SK-N-MC (cell line): ENCODE results near the gene UBE2E2.

ENCODE experiments used
- DNase-seq: peaks from one replicate; pipeline ENCODE4 v3.0.0-alpha.2; 2011; ENCODE audit warnings: low read depth, low spot score
- H3K27ac ChIP-seq: fragments of 200-600 bp; sonication (generic); 2 replicates; pipeline ENCODE4 v1.5.1; 2016; ENCODE audit warnings: mixed run types
- H3K36me3 ChIP-seq: fragments of 200-600 bp; sonication (generic); 2 replicates; pipeline ENCODE4 v1.6.1; 2017; ENCODE audit warnings: antibody characterized with exemption, low read length, mixed read lengths; ENCODE audit not compliant: insufficient read depth
- H3K4me3 ChIP-seq: fragments of 200-600 bp; sonication (generic); 2 replicates; pipeline ENCODE4 v1.5.1; 2016
- H3K9ac ChIP-seq: fragments of 200-600 bp; sonication (generic); 2 replicates; pipeline ENCODE4 v1.8.0; 2017; ENCODE audit warnings: mixed run types, mixed read lengths; ENCODE audit not compliant: insufficient read length
- H3K9me3 ChIP-seq: fragments of 200-600 bp; sonication (generic); 2 replicates; pipeline ENCODE4 v1.6.1; 2017; ENCODE audit warnings: low read depth, mild to moderate bottlenecking, antibody characterized with exemption, low read length, moderate library complexity, mixed read lengths
- EZH2 ChIP-seq: fragments of 200-600 bp; sonication (generic); IDR thresholded peaks from one replicate; pipeline ENCODE4 v1.6.1; 2017; ENCODE audit warnings: antibody characterized with exemption
- FOXP2 ChIP-seq: optimal IDR thresholded peaks from 2 replicates; pipeline ENCODE3; 2011; ENCODE audit warnings: mild to moderate bottlenecking, moderate library complexity; ENCODE audit not compliant: insufficient read depth; ENCODE audit errors: extremely low read length, control extremely low read depth
- POLR2AphosphoS5 ChIP-seq: IDR thresholded peaks from 2 replicates; pipeline ENCODE4 v1.6.1; 2012; ENCODE audit warnings: mild to moderate bottlenecking, low read depth, low read length, borderline replicate concordance

The UBE2E2 gene

GRCh38 chr3:23219552-23219951, 16.4 kb downstream of the UBE2E2 start:
- Histone ChIP-seq H3K27ac (no peak overlapping the region), H3K36me3 (no peaks in the 10 kb centered on the region), H3K9me3 (no peaks in the 10 kb centered on the region), H3K4me3 (no peak overlapping the region), H3K9ac (no peak overlapping the region)
- no peak for DNase-seq
- TF ChIP-seq FOXP2 (no peak), POLR2AphosphoS5 (no peak), EZH2 (no peak)

GRCh38 chr3:23221136-23221535, 18.0 kb downstream of the UBE2E2 start:
- H3K4me3 ChIP-seq = no peak overlapping the region
- no peak overlapping the region for H3K27ac ChIP-seq
- H3K9me3 ChIP-seq = no peaks in the 10 kb centered on the region
- DNase-seq = no peak
- H3K36me3 ChIP-seq = no peaks in the 10 kb centered on the region
- no peak overlapping the region for H3K9ac ChIP-seq
- no peak for TF ChIP-seq POLR2AphosphoS5
- no peak for TF ChIP-seq FOXP2
- TF ChIP-seq EZH2 = no peak

GRCh38 chr3:23232016-23232415, 28.9 kb downstream of the UBE2E2 start:
- Histone ChIP-seq H3K36me3 (no peaks in the 10 kb centered on the region), H3K9ac (no peak overlapping the region), H3K4me3 (no peak overlapping the region), H3K9me3 (no peaks in the 10 kb centered on the region), H3K27ac (no peak overlapping the region)
- TF ChIP-seq EZH2 (no peak), POLR2AphosphoS5 (no peak), FOXP2 (no peak)
- DNase-seq = no peak

- Histone ChIP-seq H3K9me3 (no peaks in the 10 kb centered on the region), H3K9ac (no peak overlapping the region), H3K36me3 (no peaks in the 10 kb centered on the region), H3K27ac (no peak overlapping the region), H3K4me3 (no peak overlapping the region)
- TF ChIP-seq FOXP2 (no peak), POLR2AphosphoS5 (no peak), EZH2 (no peak)
- no peak for DNase-seq
These were observed 29.7 kb downstream of the UBE2E2 start for GRCh38 chr3:23232854-23233253.

DNA sequence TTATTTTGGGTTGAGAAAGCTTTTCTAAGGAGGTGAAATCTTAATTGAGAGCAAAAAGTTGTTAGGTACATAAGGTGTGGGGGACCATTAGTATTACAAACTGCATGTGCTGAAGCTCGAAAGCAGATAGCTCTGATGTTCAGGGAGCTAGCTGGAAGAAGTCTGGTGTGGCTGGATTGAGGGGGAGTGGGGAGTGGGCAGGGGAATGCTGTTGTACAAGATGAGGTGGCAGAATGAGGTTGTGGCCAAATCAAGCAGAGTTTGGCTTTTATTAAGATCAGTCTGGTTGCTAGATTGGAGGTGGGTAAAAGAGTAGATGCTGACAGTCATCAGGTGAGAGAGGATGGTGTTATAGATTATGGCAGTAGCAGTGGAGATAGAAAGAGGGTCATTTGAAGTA, 32.1 kb downstream of the UBE2E2 start:
- no peaks in the 10 kb centered on the region for H3K9me3 ChIP-seq
- no peak overlapping the region for H3K9ac ChIP-seq
- H3K36me3 ChIP-seq = no peaks in the 10 kb centered on the region
- no peak overlapping the region for H3K4me3 ChIP-seq
- DNase-seq = no peak
- TF ChIP-seq EZH2 (no peak), FOXP2 (no peak), POLR2AphosphoS5 (no peak)
- H3K27ac ChIP-seq = no peak overlapping the region

DNA sequence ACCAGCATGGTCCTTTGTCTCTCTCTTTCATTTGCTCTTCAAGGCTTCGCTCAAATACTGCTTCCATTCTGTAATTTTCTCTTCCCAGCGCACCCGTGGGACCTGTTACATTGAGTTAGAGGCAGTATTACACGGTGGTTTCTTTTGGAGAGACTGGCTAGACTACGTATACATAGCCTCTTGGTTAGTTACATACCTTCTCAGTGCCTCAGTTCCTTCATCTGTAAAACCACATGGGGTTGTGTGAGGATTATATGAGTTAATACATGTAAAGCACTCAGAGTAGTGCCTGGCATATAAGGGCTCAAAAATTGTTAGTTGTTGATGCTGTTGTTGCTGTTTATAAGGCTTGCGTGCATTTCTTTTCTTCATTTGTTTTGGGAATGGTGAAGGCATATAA, 33.8 kb downstream of the UBE2E2 start:
- no peaks in the 10 kb centered on the region for H3K36me3 ChIP-seq
- TF ChIP-seq FOXP2 (no peak), EZH2 (no peak), POLR2AphosphoS5 (no peak)
- no peak overlapping the region for H3K4me3 ChIP-seq
- no peak overlapping the region for H3K9ac ChIP-seq
- no peaks in the 10 kb centered on the region for H3K9me3 ChIP-seq
- no peak overlapping the region for H3K27ac ChIP-seq
- DNase-seq = no peak

DNA sequence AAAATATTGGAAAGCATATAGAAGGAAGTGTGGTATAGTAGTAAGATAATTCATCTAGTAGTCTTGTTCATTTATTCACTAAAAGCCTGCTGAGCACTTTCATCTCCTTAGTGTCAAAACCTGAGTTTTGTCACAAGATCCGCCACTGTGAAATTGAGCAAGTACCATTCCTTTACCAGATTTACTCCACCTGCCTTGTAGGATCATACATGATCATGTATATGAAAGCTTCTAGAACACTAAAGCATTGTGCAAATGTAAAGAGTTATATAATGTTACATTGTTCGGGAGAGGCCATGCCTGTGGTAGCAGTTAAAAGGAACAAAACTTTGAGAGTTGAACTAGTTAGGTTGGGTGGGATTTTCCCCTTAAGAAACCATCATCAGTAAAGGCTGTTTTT, 35.0 kb downstream of the UBE2E2 start:
- Histone ChIP-seq H3K36me3 (no peaks in the 10 kb centered on the region), H3K27ac (no peak overlapping the region), H3K9me3 (no peaks in the 10 kb centered on the region), H3K4me3 (no peak overlapping the region), H3K9ac (no peak overlapping the region)
- TF ChIP-seq FOXP2 = no peak
- TF ChIP-seq EZH2 = no peak
- no peak for TF ChIP-seq POLR2AphosphoS5
- no peak for DNase-seq

DNA sequence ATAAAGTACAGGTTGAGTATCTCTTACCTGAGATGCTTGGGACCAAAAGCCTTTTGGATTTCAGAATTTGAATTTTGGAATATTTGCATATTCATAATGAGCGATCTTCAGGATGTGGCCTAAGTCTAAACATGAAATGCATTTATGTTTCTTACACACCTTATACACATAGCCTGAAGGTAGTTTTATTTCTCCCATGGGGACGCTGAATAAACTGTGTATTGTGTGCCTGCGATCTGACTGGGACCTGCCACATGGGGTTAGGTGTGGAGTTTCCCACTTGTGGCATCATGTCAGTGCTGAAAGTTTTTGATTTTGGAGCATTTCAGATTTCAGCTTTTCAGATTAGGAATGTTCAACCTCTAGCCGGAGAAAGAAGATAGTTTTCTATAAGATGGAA, 35.5 kb downstream of the UBE2E2 start:
- Histone ChIP-seq H3K36me3 (no peaks in the 10 kb centered on the region), H3K9me3 (no peaks in the 10 kb centered on the region), H3K4me3 (no peak overlapping the region), H3K9ac (no peak overlapping the region), H3K27ac (no peak overlapping the region)
- TF ChIP-seq POLR2AphosphoS5 (no peak), FOXP2 (no peak), EZH2 (no peak)
- DNase-seq = no peak

DNA sequence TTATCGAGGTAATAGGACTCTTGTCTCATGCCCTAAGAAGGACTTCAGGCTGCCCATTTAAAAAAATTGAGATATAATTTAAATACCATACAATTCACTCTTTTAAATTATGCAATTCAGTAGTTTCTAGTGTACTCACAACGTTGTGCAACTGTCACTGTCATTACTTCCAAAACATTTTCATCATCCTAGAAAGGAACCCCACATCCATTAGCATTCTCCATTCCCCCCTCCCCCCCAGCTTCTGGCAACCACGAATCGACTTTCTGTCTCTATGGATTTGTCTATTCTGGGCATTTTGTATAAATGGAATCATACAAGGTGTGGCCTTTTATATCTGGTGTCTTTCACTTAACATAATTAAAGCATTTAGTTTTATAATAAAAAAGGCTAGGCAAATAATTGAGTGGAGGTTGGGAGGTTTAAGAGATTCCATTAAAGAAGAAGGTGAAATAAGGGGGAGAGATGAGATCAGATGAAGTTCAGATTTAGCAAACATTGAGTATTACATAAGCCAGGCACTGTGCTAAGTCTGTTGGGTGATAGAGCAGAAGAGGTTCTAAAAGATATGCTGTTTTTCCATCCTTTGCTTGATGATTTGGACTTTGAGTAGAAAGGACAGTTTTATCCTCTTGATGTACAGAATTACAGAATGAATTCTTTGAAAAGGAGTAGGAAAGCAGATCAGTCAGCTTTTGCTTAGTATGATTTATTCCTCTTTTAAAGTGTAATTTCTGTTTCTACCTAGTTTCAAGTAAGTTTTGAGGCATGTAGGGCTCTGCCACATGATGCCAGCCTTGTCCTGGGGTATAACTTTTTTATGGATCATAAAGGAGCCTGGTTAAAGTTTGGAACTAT, 36.3 kb downstream of the UBE2E2 start:
- TF ChIP-seq POLR2AphosphoS5 (no peak), EZH2 (no peak), FOXP2 (no peak)
- H3K4me3 ChIP-seq = no peak overlapping the region
- no peak overlapping the region for H3K27ac ChIP-seq
- no peaks in the 10 kb centered on the region for H3K9me3 ChIP-seq
- H3K9ac ChIP-seq = no peak overlapping the region
- DNase-seq = no peak
- no peaks in the 10 kb centered on the region for H3K36me3 ChIP-seq
